G401 (cell line): ENCODE results near the gene OR9Q1. TPM values are rescaled to one million over a fixed set of nuclear protein-coding genes. Genes with fewer than 3 reads are reported as not detected.

ENCODE experiments used
- DNase-seq: peaks from one replicate; pipeline ENCODE4 v3.0.0-alpha.2; 2015; ENCODE audit warnings: low spot score
- in situ Hi-C: cut with HindIII; loops from 2 replicates; pipeline ENCODE4 v1.10.0; 2016; ENCODE audit warnings: low sequenced_read_pairs, mixed read lengths
- total RNA-seq: library from RNA; depleted of rRNA; stranded (reverse); fragments of >200 nt; shearing (Covaris generic); gene quantifications from 2 replicates; pipeline ENCODE4 v1.2.3, GENCODE V29; 2014

OR9Q1 gene
- total RNA-seq, 1 experiment from 2014 or later = not detected

DNA sequence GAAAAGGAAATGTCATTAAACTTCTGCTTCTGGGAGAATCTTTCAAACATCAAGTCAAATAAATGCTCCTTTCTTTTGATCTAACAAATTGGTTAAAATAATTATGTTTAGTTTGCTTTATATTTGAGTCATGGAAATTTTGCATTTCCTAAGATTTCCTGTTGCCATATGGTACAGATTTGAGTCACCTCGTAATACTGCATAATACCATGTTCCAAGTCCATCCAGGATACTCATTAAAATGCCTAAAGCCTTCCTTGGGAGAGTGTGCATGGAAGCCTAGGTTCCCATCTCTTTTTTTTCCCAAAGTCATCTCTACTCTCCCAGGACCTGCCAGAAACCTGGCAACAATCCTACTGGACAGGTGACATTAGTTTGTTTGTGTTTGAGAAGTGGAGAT, 97.4 kb downstream of the OR9Q1 start:
- in situ Hi-C loops = no loop called here
- no peak for DNase-seq

DNA sequence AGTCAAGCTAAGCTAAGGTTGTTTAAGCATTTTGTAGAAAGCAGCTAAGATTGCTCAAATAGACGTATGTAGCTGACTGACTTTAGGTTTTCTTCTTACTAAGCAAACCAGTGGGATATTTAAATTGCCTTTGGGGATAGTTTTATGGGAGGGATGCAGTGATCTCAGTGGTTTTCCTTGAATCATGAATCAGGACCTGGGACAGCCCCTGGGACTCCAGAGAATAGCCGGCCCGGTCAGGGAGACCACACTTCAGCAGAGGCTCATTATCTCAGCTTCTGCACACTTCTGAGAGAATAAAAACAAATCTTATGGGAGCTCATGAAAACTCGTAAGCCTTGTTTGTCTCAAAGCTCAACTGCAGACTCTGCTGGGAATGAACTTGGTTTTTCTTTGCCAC, 101.8 kb downstream of the OR9Q1 start, which contains the start of gene OR9I1:
TSS of gene OR9I1 (minus strand) at position 62 of the 400 bp plus-strand sequence. CDS start 6,086 bp downstream, outside the sequence.
- no peak for DNase-seq
- in situ Hi-C loops = no loop called here

DNA sequence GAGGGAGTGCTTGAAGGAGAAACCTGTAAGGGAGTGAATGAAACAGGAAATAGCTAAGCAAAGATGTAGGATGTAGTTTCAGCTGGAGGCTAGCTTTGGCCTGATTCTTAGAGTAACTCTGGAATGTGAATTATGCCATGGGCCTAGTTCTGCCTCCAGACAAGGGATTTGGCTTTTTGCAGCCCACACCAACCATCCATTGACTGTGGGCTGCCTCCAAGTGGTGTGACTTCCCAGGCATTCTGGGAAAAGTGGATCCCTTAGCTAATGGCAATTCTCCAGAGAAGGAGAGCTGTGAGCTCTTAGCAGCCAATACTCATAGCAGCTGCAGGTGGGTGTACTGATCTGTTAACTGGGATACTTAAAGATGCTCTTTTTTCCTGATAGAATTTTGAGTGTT, 103.7 kb downstream of the OR9Q1 start:
- in situ Hi-C loops = no loop called here
- no peak for DNase-seq

DNA sequence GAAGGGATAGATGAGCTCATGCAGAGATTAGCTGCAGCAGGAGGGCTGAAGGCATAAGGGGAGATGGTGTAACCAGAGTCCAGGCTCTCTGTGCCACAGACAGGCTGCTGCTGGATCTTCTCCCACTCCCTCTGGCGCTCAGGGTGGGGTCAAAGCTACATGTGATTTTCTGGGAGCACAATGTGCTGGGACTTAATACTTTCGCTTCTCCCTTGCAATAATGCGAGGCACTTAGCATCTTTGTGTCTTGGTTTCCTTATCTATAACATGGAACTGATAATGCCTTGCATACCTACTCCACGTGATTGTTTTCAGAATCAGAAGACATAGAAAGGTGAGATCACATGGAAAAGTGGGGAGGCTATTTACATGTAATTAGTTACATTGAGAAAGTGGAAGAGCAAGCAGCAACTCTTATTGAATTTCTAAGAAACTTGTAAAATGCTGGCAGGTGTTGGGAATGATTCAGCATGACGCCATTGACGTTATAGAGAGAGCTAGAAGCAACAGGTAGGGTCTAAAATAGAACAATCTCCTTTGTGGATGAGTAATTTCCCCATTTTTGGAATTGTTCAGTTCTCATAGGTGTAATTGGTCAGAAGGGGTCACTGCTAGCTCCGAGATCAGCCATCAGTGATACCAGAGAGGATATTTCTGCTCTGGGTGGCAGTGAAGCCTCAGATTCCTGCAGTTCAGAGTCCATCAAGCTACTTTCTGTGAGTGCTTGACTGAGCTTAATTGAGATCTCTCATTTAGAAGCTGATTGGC, 109.8 kb downstream of the OR9Q1 start:
- no peak for DNase-seq
- in situ Hi-C loops = no loop called here

DNA sequence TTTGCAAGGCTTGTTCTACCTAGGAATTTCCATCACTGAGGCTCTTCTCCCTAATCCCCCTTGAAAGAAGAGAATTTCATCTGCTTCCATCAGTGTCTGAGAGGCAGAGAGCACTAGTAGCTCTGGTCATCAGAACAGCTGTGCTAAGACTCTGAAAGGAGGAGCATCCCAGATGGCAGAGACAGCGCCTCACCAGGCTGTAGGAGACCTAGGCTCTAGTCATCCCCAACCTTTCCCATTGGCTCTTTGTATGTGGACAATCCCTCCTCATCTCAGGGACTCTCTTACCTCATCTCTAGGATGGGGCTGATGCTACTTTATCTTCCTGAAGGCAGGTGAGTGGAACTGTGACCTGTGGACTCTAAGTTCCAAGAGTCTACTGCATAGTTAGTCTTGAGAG, 110.5 kb downstream of the OR9Q1 start:
- DNase-seq = no peak
- in situ Hi-C loops = no loop called here

DNA sequence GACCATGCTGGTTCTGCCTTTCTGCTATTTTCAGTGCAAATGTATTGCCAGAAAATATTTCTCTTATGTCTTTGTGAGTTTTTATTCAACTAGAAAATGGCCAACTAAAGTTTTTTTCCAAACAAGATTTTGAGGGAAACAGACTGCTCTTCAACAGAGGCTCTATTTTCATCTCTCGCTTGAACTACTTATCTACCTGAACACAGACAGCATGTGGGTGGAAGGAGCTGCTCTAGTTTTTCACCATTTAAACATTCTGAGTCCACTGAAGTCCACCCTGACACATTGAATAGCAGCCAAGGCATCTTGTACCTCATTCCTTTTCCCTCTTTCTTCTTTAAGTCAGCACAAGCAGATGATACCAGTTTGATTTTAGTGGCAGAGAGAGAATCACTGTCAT, 111.5 kb downstream of the OR9Q1 start:
- in situ Hi-C loops = no loop called here
- DNase-seq = no peak

DNA sequence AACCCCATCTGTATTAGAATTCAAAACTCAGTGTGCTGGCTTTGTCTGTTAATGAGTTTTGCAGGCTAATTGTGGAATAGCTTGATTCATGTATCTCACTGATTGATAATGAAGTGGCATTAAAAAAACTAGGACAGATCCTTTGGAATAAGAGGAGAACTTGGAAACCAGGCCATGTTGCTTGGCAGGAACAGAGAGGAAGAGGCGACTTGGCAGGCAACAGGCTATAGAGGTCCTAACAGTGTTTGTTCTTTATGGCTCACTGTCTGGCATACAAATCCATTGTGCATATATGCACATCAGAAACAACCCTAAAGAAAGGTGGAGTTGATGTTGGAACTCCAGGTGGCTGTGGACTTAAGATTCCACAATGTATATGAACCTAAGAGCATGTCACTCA, 119.1 kb downstream of the OR9Q1 start:
- DNase-seq = peak; percentile 20
- in situ Hi-C loops = no loop called here

DNA sequence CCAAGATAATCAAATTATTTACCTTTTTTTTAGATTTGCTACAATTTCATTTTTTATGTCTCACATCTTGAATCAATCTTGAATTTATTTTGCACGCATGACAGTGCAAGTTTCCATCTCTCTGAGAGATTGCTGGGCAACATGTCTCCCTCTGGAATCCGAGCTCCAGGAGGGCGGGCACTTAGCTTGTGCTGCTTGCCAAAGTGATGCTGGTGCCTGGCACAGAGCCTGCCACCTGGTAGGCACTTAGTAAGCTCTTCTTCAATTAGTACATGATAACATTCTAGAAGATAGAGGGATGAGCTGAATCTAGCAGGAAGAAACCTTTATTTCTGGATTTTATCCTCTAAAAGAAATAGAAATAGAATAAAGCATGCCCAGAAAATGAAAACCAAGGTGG, 129.1 kb downstream of the OR9Q1 start:
- in situ Hi-C loops = no loop called here
- no peak for DNase-seq

DNA sequence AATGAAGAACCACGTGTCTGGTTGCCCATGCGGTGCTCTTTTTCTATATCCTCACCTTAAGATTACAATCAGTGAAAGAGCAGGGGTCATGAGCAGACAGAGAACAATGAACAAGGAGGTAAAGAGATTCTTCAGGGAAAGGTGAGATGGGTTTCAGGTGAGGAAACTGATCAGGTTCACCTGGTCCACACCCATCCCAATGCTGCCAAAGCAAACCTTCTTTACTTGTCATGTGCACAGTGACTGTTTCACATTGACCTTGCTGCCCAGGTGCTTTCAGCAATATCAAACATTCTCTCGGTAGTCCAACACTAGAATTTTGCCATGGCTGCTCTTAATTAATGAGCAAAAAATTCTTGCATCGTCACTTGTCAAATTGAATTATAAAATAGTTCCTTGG, 140.7 kb downstream of the OR9Q1 start:
- no peak for DNase-seq
- in situ Hi-C loops = no loop called here

DNA sequence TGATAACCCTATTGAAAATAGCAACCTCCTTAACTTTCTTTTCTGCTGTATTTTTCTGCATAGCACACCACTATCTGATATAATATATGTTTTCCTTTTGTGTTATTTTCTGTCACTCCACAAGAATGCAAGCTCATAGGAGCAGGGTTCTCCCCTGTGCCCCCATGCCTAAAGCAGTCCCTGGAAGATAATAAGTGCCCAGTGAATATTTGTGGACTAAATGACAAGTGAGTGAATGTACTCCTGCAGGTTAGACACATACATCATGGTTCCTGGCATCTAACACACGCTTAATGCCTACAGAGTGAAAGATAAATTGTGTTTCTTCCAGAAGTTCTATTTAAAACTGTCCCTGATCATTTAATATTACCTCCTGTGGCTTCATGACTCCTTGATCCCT, 141.3 kb downstream of the OR9Q1 start:
- no peak for DNase-seq
- in situ Hi-C loops = no loop called here

DNA sequence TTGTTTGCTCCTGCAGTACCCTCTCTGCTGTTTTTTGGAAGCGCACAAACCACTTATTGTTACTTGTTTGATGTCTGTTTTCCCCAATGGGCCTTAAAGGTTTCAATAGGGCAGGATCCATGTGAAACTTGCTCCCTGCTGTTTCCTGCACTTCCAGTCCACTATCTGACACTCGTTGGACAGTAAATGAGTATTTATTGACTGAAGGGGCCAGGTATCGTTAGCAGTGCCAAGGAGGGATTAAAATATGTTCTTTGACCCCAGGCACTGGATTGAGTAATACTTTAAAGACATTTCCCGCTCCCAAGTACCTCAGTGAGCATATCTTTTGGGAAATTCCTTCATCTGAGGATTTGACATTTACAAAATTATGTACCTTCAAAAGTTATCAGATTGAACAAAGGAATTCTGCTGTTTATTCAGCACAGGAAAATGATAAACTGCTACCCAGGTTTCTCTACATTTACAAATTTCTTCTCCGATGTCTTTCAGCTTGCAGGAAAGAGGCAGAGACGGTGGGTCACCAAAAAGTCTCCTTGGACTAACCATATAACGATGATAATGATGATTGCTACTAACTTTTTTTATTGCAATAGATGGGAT, 141.9 kb downstream of the OR9Q1 start:
- DNase-seq = no peak
- in situ Hi-C loops = no loop called here

DNA sequence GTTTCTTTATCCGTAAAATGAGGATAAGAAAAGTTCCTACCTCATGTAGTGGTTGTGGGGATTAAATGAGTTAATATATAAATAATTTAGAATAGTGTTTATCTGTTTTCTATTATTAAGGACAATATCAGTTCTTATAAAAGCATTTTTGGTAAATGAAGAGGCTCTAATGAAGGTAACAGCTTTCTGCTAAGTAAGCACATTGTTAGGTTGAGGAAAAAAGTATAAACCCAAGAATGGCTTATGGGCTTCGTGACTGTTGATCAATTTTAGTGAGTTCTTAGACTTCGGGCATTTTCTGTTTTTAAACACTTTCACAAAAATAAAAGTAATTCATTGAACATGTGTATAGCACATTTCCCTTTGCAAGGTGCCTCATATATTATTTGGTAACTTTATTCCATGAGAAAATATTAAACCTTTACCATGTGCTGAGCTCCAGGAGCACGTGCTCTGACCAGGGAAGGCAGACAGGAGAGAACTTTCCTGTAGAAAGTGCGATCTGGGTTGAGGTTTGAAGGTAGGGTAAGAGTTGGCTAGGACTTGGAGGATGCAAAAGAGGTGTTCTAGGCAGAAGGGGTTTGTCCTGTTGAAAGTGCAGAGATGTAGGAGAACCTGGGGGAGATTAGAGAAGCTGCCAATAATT, 153.9 kb downstream of the OR9Q1 start:
- no peak for DNase-seq

DNA sequence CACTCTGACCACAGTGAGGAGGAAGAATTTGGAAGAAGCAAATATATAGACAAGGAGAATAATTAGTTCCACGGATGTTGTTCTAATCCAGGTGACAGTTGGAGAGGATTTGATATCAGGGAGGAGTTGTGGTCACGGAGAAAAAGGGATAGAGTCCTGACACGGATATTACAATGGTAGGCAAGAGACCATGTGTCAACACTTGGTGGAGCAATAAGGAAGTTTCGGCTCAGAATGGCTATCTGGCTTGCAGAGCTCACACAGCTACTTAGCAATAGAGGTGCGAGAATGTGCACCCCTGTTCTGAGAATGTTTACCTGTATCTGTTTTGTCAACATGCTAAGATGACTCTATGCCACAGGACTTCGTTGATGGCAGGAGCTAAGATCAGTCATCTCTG, 154.8 kb downstream of the OR9Q1 start:
- DNase-seq = no peak
- in situ Hi-C loops = no loop called here

More for the DNA sequence above, 153.9 kb downstream of the OR9Q1 start:
- in situ Hi-C loops = no loop called here

DNA sequence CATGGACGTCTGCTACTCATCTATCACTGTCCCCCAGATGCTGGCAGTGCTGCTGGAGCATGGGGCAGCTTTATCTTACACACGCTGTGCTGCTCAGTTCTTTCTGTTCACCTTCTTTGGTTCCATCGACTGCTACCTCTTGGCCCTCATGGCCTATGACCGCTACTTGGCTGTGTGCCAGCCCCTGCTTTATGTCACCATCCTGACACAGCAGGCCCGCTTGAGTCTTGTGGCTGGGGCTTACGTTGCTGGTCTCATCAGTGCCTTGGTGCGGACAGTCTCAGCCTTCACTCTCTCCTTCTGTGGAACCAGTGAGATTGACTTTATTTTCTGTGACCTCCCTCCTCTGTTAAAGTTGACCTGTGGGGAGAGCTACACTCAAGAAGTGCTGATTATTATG, 156.0 kb downstream of the OR9Q1 start:
- in situ Hi-C loops = no loop called here

DNA sequence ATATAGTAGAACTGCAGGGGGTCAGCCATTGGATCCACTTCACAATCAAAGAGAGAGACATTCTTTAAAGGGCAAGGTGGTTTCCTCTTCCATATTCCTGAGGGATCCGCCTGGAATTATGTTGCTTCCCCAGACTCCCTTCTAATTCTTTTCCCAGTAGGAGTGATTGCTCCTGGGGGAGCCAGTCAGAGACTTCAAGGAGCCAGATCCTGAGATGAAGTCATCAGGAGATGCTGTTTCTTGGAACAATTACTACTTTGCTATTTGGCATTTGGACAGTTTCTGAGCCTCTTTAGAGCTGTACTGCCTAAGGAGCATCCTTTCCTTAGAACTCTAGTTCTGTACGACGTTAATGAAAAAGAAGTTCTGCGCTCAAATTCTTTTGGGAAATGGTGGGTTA, 163.3 kb downstream of the OR9Q1 start:
- in situ Hi-C loops = no loop called here
- DNase-seq = no peak

More for the DNA sequence above, 156.0 kb downstream of the OR9Q1 start:
- no peak for DNase-seq

DNA sequence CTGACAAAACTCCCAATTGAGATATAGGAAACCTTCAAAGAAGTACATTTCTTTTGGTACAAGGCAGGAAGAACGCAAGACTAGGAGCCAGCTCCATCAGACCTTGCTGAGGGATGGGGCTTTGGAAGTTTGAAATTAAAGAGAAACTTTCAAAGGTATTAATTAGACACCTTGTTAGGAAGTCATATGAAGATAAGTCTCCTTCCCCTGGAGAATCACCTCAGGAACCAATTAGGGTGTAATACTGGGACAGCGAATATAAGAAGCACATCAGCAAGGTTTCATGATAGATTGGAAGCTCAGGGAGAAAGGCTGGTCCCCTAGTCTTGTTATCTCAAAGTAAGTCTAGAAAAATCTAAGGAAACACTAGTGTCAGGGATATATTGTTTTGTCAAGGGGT, 165.1 kb downstream of the OR9Q1 start, which contains the start of gene OR9Q2:
TSS of gene OR9Q2 (plus strand) at position 301 of the 400 bp plus-strand sequence. CDS start 1,421 bp downstream, outside the sequence.
- in situ Hi-C loops = no loop called here
- no peak for DNase-seq

DNA sequence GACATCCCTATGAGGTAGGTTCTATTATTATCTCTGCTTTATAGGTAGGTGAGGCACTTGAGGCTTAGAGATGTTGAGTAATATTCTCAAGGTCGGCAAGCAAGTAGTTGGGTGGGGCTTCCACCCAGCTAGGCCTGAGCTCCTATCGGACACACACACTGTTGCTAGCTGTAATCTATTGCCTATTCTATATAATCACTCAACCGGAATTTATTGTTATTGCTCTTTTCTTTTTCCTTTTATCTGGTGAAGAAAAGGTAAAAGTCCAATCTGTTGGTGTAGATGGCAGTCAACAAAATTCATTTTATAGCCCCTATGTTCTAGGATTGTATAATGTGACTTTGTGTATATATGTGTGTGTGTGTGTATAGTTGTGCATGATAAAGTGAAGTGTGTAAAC, 168.5 kb downstream of the OR9Q1 start:
- no peak for DNase-seq

DNA sequence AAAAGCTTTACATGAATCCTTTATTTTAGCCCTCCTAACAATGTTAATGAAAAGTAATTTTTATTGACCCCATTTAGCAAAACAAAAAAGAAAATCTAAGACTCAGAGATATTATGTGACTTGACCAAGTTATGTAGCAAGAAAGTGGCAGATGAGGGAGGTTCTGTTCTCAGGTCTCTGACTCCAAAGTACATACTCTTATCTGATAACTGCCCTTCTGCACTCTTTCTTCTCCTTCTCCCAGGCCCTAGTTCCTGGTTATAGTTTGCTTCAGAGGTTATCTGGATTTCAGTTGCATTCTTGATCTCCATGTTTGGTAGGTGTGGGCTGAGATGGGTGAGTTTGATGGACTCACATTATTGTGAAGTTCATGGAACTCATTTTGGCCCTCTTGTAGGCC, 169.7 kb downstream of the OR9Q1 start:
- DNase-seq = no peak
- in situ Hi-C loops = no loop called here

More for the DNA sequence above, 168.5 kb downstream of the OR9Q1 start:
- in situ Hi-C loops = no loop called here

DNA sequence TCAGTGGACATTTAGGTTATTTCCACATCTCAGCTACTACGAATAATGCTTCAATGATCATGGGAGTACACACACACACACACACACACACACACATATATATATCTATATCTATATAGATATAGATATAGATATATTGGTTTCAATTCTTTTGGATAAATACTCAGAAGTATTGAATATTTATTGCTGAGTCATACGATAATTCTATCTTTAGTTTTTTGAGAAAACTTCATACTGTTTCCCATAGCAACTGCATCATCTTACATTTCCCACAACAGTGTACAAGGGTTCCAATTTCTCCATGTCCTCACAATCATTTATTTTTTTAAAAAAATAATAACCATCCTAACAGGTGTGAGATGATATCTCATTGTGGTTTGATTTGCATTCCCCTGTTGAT, 172.3 kb downstream of the OR9Q1 start:
- in situ Hi-C loops = no loop called here
- no peak for DNase-seq

DNA sequence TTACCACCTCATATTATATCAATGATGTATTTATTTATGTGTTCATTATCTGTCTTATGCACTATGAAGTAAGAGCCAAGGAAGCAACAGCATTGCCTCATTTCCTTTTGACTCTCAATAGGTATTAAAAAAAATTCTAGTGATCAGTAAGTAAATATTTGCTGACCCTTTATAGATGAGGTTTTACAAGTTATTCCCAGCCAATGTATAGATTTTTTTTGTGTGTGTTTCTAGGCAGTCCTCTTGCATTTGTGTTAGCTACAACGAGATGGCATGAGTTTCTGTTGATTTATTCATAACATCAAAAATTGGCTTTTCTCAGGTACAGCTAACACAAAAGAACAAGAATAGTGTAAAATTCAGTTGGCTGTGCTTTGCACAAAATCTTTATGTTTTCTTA, 175.6 kb downstream of the OR9Q1 start:
- no peak for DNase-seq
- in situ Hi-C loops = no loop called here
